Loucy (cell line): ENCODE measurements around the gene BCL7B.

ENCODE experiments used
- H2AFZ ChIP-seq: fragments of 200-600 bp; sonication (generic); 2 replicates; pipeline ENCODE4 v1.6.0; 2016; ENCODE audit warnings: antibody characterized with exemption, mild to moderate bottlenecking, low read length, moderate library complexity
- H3F3A ChIP-seq: fragments of 200-600 bp; 2 replicates; pipeline ENCODE4 v1.6.0; 2016; ENCODE audit warnings: antibody characterized with exemption, low read depth, mild to moderate bottlenecking
- H3K27me3 ChIP-seq: fragments of 200-600 bp; sonication (generic); 2 replicates; pipeline ENCODE4 v1.6.1; 2014; ENCODE audit warnings: low read length, mild to moderate bottlenecking; ENCODE audit not compliant: insufficient read depth, poor library complexity, severe bottlenecking
- H3K36me3 ChIP-seq: fragments of 200-600 bp; sonication (generic); 2 replicates; pipeline ENCODE4 v1.6.1; 2016; ENCODE audit warnings: low read length; ENCODE audit not compliant: insufficient read depth
- H3K4me1 ChIP-seq: fragments of 200-600 bp; sonication (generic); 2 replicates; pipeline ENCODE4 v1.5.1; 2014; ENCODE audit warnings: low read length, mild to moderate bottlenecking; ENCODE audit not compliant: insufficient read depth, poor library complexity, severe bottlenecking
- H3K4me2 ChIP-seq: fragments of 200-600 bp; sonication (generic); 2 replicates; pipeline ENCODE4 v1.6.0; 2014; ENCODE audit warnings: antibody characterized with exemption, low read length, low read depth, mild to moderate bottlenecking; ENCODE audit not compliant: poor library complexity, severe bottlenecking
- H3K4me3 ChIP-seq: fragments of 200-600 bp; sonication (generic); 2 replicates; pipeline ENCODE4 v1.5.1; 2014; ENCODE audit warnings: low read length, mild to moderate bottlenecking, mixed read lengths; ENCODE audit not compliant: poor library complexity, severe bottlenecking
- H3K79me2 ChIP-seq: fragments of 200-600 bp; sonication (generic); 2 replicates; pipeline ENCODE4 v1.6.1; 2014; ENCODE audit warnings: low read length; ENCODE audit not compliant: insufficient read depth
- H3K9ac ChIP-seq: fragments of 200-600 bp; sonication (generic); 2 replicates; pipeline ENCODE4 v1.6.0; 2014; ENCODE audit warnings: mild to moderate bottlenecking, low read depth, low read length, moderate library complexity; ENCODE audit not compliant: poor library complexity, severe bottlenecking
- H3K9me2 ChIP-seq: fragments of 200-600 bp; sonication (generic); replicated peaks from 2 replicates; pipeline ENCODE4 v1.6.1; 2016; ENCODE audit warnings: low read depth, low read length, mixed read lengths
- H3K9me3 ChIP-seq: fragments of 200-600 bp; sonication (generic); 2 replicates; pipeline ENCODE4 v1.6.1; 2014; ENCODE audit warnings: mild to moderate bottlenecking, antibody characterized with exemption, low read length, low read depth; ENCODE audit not compliant: insufficient read depth
- H4K20me1 ChIP-seq: fragments of 200-600 bp; sonication (generic); 2 replicates; pipeline ENCODE4 v1.6.0; 2014; ENCODE audit warnings: antibody characterized with exemption, low read length, mild to moderate bottlenecking; ENCODE audit not compliant: insufficient read depth, poor library complexity, severe bottlenecking
- CTCF ChIP-seq: fragments of 200-600 bp; sonication (generic); conservative IDR thresholded peaks from 2 replicates; pipeline ENCODE4 v1.5.1; 2014; ENCODE audit warnings: mild to moderate bottlenecking, antibody characterized with exemption, low read length
- EZH2phosphoT487 ChIP-seq: fragments of 200-600 bp; IDR thresholded peaks from 2 replicates; pipeline ENCODE4 v1.6.1; 2018; ENCODE audit warnings: antibody characterized with exemption, mild to moderate bottlenecking, moderate library complexity, borderline replicate concordance

Gene BCL7B

DNA sequence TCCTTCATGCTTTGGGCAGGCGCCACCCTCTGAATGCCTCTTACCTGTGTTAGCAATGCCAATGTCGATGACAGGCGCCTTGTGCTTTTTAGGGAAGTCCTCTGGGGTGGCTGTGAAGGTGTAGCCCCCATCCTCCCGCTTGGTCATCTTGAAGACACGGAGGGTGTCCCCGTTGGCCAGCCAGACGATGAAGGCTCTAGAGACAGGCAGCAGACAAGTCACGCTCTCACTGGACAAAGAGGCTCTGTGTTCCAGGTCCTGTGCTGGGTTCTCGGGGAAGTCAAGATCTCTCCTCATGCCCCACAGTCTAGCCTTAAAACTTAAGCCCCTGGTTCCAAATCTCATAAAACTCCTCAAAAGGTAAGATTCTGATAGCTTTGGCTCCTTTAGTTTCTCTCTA, 15.8 kb upstream of the BCL7B start:
- H4K20me1 ChIP-seq = peaks cover 31% of the 10 kb centered on the region
- no peak overlapping the region for H3K4me3 ChIP-seq
- peaks cover 52% of the 10 kb centered on the region for H3K79me2 ChIP-seq
- TF ChIP-seq CTCF (no peak), EZH2phosphoT487 (no peak)
- H3K9me3 ChIP-seq = no peaks in the 10 kb centered on the region
- H3K4me1 ChIP-seq = peaks cover 17% of the 10 kb centered on the region
- no peaks in the 10 kb centered on the region for H3K27me3 ChIP-seq
- no peak overlapping the region for H3K9ac ChIP-seq
- no peaks in the 10 kb centered on the region for H3K9me2 ChIP-seq
- H2AFZ ChIP-seq = no peak overlapping the region
- H3F3A ChIP-seq = no peaks in the 10 kb centered on the region
- peaks cover 47% of the 10 kb centered on the region; the same call in 1 of the 2 replicates for H3K36me3 ChIP-seq
- no peak overlapping the region for H3K4me2 ChIP-seq

DNA sequence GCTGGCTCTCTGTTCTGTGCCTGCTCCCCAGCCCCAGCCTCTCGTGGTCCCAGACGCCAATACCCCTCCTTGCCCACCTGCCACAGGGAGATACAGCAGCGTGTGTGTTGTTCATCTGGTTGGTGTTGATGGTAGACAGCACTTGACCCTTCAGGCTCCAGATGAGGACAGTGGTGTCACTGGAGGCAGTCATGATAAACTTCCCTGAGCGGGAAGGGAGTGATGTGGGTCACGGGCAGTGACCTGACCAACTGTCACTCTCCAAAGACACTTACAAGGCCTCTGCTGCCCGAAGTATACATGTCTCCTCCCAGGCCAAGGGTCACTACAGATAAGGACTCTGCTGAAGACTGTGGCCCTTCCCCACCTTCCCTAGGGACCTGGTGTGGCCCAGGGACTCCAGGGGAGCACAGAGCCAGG, 15.3 kb upstream of the BCL7B start:
- Histone ChIP-seq H3K4me2 (no peak overlapping the region), H3K9me3 (no peaks in the 10 kb centered on the region), H3K9ac (no peak overlapping the region), H3K4me3 (no peak overlapping the region), H3K36me3 (peaks cover 47% of the 10 kb centered on the region; the same call in 1 of the 2 replicates), H3F3A (no peaks in the 10 kb centered on the region), H2AFZ (no peak overlapping the region), H3K4me1 (peaks cover 17% of the 10 kb centered on the region), H3K27me3 (no peaks in the 10 kb centered on the region), H3K79me2 (peaks cover 47% of the 10 kb centered on the region), H3K9me2 (no peaks in the 10 kb centered on the region), H4K20me1 (peaks cover 27% of the 10 kb centered on the region)
- TF ChIP-seq CTCF = no peak
- no peak for TF ChIP-seq EZH2phosphoT487

DNA sequence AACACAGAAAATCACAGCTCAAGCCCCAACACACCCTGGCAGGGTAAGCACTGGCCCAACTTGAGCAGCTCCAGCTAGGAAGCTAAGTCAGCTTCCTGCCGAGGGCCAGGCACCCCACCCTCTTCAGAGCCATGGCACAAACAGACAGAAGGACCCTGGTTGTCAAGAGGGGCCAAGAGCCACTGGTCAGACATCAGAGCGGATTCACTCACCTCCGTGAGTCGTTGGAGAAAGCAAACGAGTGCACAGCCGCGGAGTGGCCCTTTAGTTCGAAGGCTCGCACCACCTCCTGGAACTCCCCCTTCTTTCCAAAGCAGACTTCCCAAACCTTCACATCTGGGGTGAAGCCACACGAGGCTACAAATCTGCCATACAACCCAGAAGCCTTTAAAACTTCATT, 13.5 kb upstream of the BCL7B start:
- H2AFZ ChIP-seq = no peak overlapping the region
- TF ChIP-seq CTCF (no peak), EZH2phosphoT487 (no peak)
- H3K27me3 ChIP-seq = no peaks in the 10 kb centered on the region
- no peak overlapping the region for H3K4me3 ChIP-seq
- peaks cover 16% of the 10 kb centered on the region for H4K20me1 ChIP-seq
- no peaks in the 10 kb centered on the region for H3K9me2 ChIP-seq
- no peaks in the 10 kb centered on the region for H3F3A ChIP-seq
- H3K9ac ChIP-seq = no peak overlapping the region
- peaks cover 29% of the 10 kb centered on the region; the same call in 1 of the 2 replicates for H3K79me2 ChIP-seq
- peaks cover 5% of the 10 kb centered on the region for H3K4me1 ChIP-seq
- no peaks in the 10 kb centered on the region for H3K9me3 ChIP-seq
- no peak overlapping the region for H3K4me2 ChIP-seq
- H3K36me3 ChIP-seq = peaks cover 47% of the 10 kb centered on the region; the same call in 1 of the 2 replicates
